ENCODE measurements around the gene KRT71. TPM values are rescaled to one million over a fixed set of nuclear protein-coding genes. Genes with fewer than 3 reads are reported as not detected.
"Not testable (repeated sequence)": the region's sequence is repeated elsewhere in the genome, so short reads cannot be mapped to it uniquely, and the experiment has no call there.

Gene KRT71
- total RNA-seq: not detected in 2 replicates

GRCh38 chr12:52552681-52553195 lies at the start of gene KRT71:
KRT71 (minus strand) TSS chr12:52553145; CDS start chr12:52553077, 68 bp downstream.
- intact Hi-C loops (cut with micrococcal nuclease): no loop called here

GRCh38 chr12:52602552-52602951 lies 49.6 kb upstream of the KRT71 start:
- intact Hi-C loops (cut with micrococcal nuclease): no loop called here

DNA sequence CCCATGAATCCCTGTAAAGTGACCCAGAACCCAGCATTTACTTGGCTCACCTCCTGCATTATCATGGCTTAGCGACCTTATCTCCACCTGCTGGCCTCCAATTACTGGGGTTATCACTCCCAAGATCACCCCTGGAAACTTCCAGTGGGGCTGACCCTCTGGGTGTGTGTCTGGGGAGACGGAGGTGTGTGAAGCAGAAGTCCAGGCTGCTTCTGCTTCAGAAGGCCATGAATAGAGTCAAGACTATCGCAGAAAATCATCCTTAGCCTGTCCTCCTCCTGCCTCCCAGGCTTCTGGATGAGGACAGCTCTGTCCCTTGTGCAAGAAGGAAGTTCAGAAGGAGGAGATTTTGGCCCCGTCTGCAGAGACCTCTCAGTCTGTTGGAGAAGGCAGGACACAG lies 48.7 kb upstream of the KRT71 start:
- intact Hi-C loops (cut with micrococcal nuclease): no loop called here

GRCh38 chr12:52600941-52601481 lies 48.1 kb upstream of the KRT71 start, which contains the start of gene KRT72:
KRT72 (minus strand) TSS chr12:52601463; CDS start chr12:52601452, 11 bp downstream.
- intact Hi-C loops (cut with micrococcal nuclease): no loop called here

DNA sequence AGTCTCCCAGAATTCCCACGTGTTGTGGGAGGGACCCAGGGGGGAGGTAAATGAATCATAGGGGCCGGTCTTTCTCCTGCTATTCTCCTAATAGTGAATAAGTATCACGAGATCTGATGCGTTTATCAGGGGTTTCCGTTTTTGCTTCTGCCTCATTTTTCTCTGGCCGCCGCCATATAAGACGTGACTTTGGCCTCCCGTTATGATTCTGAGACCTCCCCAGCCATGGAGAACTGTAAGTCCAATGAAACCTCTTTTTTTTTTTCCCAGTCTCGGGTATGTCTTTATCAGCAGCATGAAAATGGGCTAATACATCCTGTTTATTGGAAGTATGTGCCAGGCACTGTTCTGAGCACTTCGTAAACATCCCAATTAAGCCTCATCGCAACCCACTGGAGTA lies 47.5 kb upstream of the KRT71 start:
- intact Hi-C loops (cut with micrococcal nuclease): no loop called here

GRCh38 chr12:52600071-52600470 lies 47.1 kb upstream of the KRT71 start:
- intact Hi-C loops (cut with micrococcal nuclease): no loop called here

- intact Hi-C loops (cut with micrococcal nuclease): no loop called here
Observed at GRCh38 chr12:52598966-52599365, 46.0 kb upstream of the KRT71 start.

- intact Hi-C loops (cut with micrococcal nuclease): not testable (repeated sequence)
Observed at GRCh38 chr12:52594237-52594636, 41.3 kb upstream of the KRT71 start.

- intact Hi-C loops (cut with micrococcal nuclease): no loop called here
Observed at GRCh38 chr12:52591521-52591920, 38.6 kb upstream of the KRT71 start.

DNA sequence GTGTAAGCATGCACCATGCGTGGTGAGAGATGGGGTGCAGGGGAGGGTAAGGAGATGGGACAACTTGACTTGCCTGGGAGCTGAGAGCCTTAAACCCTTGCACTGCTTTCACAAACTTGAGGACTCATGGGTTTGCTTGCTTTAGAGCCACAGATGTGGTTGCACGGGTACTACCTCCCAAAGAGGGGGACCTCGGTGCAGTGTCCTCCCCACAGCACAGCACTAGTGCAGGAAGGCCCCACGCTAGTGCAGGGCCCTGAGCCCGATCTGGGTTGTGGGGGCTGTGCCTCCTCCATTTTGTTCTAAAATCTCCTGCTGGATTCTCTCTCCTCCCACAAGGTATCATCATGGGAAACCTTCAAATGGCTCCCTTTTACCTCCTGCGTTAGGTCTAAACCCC lies 37.1 kb upstream of the KRT71 start:
- intact Hi-C loops (cut with micrococcal nuclease): no loop called here

- intact Hi-C loops (cut with micrococcal nuclease): loop anchor here (10.0 kb wide), 1 partner anchor 433 kb away; no protein-coding TSS in a partner anchor
Observed at GRCh38 chr12:52587563-52587962, 34.6 kb upstream of the KRT71 start.

GRCh38 chr12:52585946-52586345 lies 33.0 kb upstream of the KRT71 start:
- intact Hi-C loops (cut with micrococcal nuclease): loop anchor here (1.0 to 10.0 kb wide), 2 partner anchors 59 to 431 kb away; no protein-coding TSS in a partner anchor

DNA sequence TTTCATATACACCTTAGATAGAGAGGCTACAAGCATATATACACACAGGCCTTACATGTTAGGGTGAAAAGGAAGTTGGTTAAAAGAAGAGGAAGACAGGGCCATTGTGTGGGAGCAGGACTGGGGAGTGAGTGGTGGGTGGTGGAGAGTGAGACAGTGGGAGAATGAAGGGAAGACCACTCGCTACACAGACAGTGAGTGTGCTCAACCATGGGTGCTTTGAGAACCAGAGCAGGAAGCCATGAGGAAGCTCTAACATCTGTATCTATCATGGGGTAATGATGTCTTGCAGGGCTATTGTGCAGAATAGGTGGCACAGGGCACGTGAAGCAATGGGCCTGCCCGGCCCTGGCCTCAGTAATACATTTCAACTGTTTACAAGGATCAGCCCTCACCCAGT lies 32.1 kb upstream of the KRT71 start:
- intact Hi-C loops (cut with micrococcal nuclease): loop anchor here (10.0 kb wide), 1 partner anchor 430 kb away; no protein-coding TSS in a partner anchor

- intact Hi-C loops (cut with micrococcal nuclease): loop anchor here (5.0 to 10.0 kb wide), 2 partner anchors 98 to 429 kb away; partner anchors contain the start of gene KRT1
Observed at GRCh38 chr12:52584156-52584682, 31.3 kb upstream of the KRT71 start.

DNA sequence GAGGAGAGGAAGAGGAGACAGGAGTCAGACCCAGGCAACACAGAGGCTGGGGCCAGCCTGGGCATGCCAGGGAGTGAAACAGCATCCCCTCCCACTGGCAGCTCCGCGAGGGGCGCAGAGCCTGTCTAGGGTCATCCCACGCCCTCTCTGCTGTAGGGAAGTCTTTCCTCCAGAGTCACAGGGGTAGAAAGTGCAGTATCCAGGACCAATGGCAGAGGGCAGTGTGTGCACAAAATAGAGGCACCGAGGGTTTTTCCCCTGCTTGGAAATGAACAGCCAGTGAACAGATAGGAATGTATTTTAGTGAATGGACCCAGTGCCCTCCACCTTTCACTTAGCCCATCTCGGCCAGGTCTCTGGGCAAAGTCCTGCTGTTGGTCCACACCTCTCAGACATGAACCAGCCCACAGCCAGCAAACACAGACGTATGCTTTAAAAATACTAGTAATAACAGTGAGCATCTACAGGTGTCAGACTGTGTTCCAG lies 30.1 kb upstream of the KRT71 start:
- intact Hi-C loops (cut with micrococcal nuclease): loop anchor here (1.0 to 10.0 kb wide), 4 partner anchors 99 to 428 kb away; partner anchors contain the start of gene KRT1

- intact Hi-C loops (cut with micrococcal nuclease): loop anchor here (5.0 to 10.0 kb wide), 2 partner anchors 100 to 428 kb away; partner anchors contain the start of gene KRT1
Observed at GRCh38 chr12:52582486-52582885, 29.5 kb upstream of the KRT71 start.

- intact Hi-C loops (cut with micrococcal nuclease): loop anchor here (5.0 to 10.0 kb wide), 2 partner anchors 101 to 427 kb away; partner anchors contain the start of gene KRT1
Observed at GRCh38 chr12:52581481-52581880, 28.5 kb upstream of the KRT71 start.

- intact Hi-C loops (cut with micrococcal nuclease): loop anchor here (5.0 to 10.0 kb wide), 2 partner anchors 101 to 426 kb away; partner anchors contain the start of gene KRT1
Observed at GRCh38 chr12:52581066-52581465, 28.1 kb upstream of the KRT71 start.

- intact Hi-C loops (cut with micrococcal nuclease): loop anchor here (5.0 to 10.0 kb wide), 2 partner anchors 102 to 426 kb away; partner anchors contain the start of gene KRT1
Observed at GRCh38 chr12:52580496-52580895, 27.6 kb upstream of the KRT71 start.

DNA sequence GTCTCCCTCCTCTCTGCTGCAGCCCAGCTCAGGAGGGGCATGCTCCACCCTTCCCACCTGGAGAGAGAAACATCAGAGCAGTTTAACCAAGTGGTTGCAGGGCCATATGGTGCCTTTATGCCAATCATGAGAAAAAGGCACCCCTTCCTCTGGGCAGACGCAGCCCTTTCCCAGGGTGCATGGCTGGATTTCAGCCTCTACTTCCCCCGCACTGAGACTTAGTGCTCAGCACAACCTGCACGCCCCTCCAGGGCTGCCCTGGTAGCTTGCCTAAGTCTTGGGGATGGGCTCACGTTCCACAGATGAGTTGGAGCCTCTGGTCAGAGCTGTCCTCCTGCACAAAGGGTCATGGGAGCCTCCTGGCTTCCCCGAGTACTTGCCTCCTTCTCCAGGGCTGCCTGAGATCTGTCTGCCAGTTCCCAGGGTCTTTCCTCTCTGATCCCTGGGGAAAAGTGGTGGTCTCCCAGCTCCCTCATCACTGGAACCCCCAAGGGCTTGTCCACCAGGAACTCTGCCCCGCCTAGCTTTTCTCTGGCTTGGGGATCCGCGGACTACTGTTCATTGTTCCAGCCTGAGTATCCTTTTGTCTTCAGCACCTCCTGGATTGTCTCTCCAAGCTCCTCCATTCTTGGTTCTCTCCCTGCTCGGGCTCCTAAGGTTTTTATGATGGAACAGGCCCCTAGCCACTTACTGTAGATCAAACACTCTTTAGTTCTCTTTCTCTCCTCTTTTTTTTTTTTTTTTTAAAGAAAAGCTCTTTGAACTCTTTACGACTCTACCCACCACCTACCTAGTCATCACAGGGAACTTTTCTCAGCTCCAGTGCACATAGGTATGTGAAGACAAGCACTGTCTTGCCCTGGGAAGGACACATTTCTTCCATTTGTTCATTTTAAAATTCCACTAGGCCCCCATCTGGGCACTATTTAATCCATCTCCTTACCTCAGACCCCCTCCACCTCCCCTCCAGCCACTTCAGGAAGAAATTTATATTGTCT lies 26.8 kb upstream of the KRT71 start:
- intact Hi-C loops (cut with micrococcal nuclease): loop anchor here (5.0 to 10.0 kb wide), 2 partner anchors 103 to 425 kb away; partner anchors contain the start of gene KRT1

DNA sequence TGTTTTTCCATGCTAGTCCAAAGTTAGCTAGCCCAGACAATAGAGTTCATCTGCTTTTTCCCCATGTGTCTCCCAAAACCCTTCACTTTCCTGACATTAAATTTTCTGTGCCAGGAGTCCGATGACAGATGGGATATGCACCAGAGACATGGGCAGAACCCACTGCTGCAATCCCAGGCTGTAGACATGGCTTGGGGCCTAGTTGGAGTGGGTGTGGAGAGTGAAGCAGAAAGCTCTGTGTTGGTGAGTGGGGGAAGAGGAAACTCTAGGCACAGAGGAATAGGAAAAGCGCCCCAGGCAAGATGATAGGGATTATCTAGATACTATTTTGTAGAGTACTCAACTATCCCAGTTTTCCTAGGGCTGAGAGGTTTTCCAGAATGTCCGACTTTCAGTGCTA lies 25.5 kb upstream of the KRT71 start:
- intact Hi-C loops (cut with micrococcal nuclease): no loop called here

All from T-helper 2 cell treated with Interferon-gamma antibody and Interleukin-4, amounts not matched to agents 100 ng/mL and 5 ng/mL, for 36 hours (primary cell).